ENCODE measurements around the gene CLCN1.

Gene CLCN1

GRCh38 chr7:143395187-143396149 lies 79.6 kb downstream of the CLCN1 start:
- H3K4me3 ChIP-seq (ENCODE audit: low read depth, low read length) = no peak overlapping the region
- TF ChIP-seq MYC (IDR thresholded peaks at IDR 0.05; ENCODE audit: low read depth, low read length) (peak; percentile 27; the same call in 1 of the 2 replicates), POLR2A (IDR thresholded peaks at IDR 0.05; ENCODE audit: extremely low read depth, insufficient read length) (no peak), MAX (IDR thresholded peaks at IDR 0.05; ENCODE audit: low read depth, low read length) (0 out of 2 replicates have a peak, but pooled peaks have one; percentile 18)
- TF ChIP-seq, protein P1, sequence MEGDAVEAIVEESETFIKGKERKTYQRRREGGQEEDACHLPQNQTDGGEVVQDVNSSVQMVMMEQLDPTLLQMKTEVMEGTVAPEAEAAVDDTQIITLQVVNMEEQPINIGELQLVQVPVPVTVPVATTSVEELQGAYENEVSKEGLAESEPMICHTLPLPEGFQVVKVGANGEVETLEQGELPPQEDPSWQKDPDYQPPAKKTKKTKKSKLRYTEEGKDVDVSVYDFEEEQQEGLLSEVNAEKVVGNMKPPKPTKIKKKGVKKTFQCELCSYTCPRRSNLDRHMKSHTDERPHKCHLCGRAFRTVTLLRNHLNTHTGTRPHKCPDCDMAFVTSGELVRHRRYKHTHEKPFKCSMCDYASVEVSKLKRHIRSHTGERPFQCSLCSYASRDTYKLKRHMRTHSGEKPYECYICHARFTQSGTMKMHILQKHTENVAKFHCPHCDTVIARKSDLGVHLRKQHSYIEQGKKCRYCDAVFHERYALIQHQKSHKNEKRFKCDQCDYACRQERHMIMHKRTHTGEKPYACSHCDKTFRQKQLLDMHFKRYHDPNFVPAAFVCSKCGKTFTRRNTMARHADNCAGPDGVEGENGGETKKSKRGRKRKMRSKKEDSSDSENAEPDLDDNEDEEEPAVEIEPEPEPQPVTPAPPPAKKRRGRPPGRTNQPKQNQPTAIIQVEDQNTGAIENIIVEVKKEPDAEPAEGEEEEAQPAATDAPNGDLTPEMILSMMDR (IDR thresholded peaks at IDR 0.05; ENCODE audit: low read depth, low read length) = no peak
- DNase-seq (ENCODE audit: low read depth) = peak; percentile 78

DNA sequence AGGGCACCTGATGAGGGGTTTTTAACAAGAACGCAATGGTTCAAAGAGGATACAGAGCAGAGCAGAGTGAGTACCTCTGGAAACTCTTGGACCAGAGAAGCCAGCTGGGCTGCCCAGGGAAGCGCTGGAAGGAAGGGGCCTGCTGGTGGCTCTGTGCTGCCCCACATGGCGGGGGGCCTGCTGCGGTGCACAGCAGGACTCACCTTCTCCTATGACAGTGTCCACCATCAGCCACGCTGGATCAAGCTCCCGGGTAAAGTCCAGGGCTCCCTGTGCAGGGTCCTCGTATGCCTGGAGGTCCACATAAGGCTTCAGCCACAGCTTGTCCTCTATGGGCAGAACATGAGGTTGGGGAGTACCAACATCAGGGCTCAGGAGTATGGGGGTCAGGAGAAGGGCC lies 80.3 kb downstream of the CLCN1 start:
- no peak overlapping the region for H3K4me3 ChIP-seq (ENCODE audit: low read depth, low read length)
- TF ChIP-seq, protein P1 (IDR thresholded peaks at IDR 0.05; ENCODE audit: low read depth, low read length) = no peak
- TF ChIP-seq POLR2A (IDR thresholded peaks at IDR 0.05; ENCODE audit: extremely low read depth, insufficient read length) (no peak), MAX (IDR thresholded peaks at IDR 0.05; ENCODE audit: low read depth, low read length) (no peak), MYC (IDR thresholded peaks at IDR 0.05; ENCODE audit: low read depth, low read length) (no peak)
- no peak for DNase-seq (ENCODE audit: low read depth)

GRCh38 chr7:143396625-143397556 lies 81.0 kb downstream of the CLCN1 start:
- no peak for DNase-seq (ENCODE audit: low read depth)
- TF ChIP-seq MYC (IDR thresholded peaks at IDR 0.05; ENCODE audit: low read depth, low read length) (no peak), MAX (IDR thresholded peaks at IDR 0.05; ENCODE audit: low read depth, low read length) (no peak), POLR2A (IDR thresholded peaks at IDR 0.05; ENCODE audit: extremely low read depth, insufficient read length) (no peak)
- TF ChIP-seq, protein P1 (IDR thresholded peaks at IDR 0.05; ENCODE audit: low read depth, low read length) = no peak
- no peak overlapping the region for H3K4me3 ChIP-seq (ENCODE audit: low read depth, low read length)

DNA sequence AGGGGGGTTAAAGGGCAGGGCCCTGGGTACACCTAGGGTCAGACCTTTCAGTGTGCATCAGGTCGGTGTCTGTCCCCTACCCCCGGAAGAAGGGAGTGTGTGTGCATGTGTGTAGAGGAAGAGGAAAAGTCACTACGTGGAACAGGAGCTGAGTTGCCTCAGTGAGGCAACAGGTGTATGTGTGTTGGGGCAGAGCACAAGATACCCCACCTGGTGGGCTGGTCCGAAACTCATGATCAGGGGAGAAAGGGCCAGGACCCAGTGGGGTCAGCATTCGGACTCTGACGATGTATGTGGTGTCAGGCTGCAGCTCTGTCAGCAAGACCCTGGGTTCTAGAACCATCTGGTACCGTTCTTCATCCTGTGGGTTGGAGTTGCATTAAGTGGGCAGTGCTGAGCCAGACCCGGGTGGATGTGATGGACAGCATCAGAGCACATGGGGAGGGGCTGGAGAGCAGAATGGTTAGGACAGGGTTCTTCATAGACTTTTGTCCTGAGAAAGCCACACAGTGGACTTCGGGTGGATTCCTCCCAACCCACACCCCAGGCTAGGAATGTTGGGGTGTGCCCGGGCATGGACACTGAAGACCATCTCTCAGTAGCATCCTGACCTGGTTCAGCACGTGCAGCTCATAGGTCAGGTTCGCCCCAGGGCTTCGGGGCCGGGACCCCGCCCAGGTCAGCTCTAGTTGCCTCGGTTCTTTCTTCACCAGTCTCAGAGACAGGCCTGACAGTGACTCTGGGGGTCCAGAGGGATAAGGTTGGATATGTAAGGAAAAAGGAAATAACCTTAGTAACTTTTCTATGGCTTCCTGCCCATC lies 82.0 kb downstream of the CLCN1 start:
- no peak overlapping the region for H3K4me3 ChIP-seq (ENCODE audit: low read depth, low read length)
- no peak for TF ChIP-seq MYC (IDR thresholded peaks at IDR 0.05; ENCODE audit: low read depth, low read length)
- TF ChIP-seq, protein P1 (IDR thresholded peaks at IDR 0.05; ENCODE audit: low read depth, low read length) = no peak
- TF ChIP-seq POLR2A (IDR thresholded peaks at IDR 0.05; ENCODE audit: extremely low read depth, insufficient read length) = no peak
- no peak for TF ChIP-seq MAX (IDR thresholded peaks at IDR 0.05; ENCODE audit: low read depth, low read length)
- no peak for DNase-seq (ENCODE audit: low read depth)

- no peak for DNase-seq (ENCODE audit: low read depth)
- no peak overlapping the region for H3K4me3 ChIP-seq (ENCODE audit: low read depth, low read length)
- TF ChIP-seq MAX (IDR thresholded peaks at IDR 0.05; ENCODE audit: low read depth, low read length) = no peak
- TF ChIP-seq POLR2A (IDR thresholded peaks at IDR 0.05; ENCODE audit: extremely low read depth, insufficient read length) = no peak
- TF ChIP-seq, protein P1 (IDR thresholded peaks at IDR 0.05; ENCODE audit: low read depth, low read length) = no peak
- no peak for TF ChIP-seq MYC (IDR thresholded peaks at IDR 0.05; ENCODE audit: low read depth, low read length)
These were observed 82.7 kb downstream of the CLCN1 start for GRCh38 chr7:143398616-143399015.
